Fibroblast of lung (primary cell): ENCODE data around the gene PRPSAP2. TPM values are rescaled to one million over a fixed set of nuclear protein-coding genes. Genes with fewer than 3 reads are reported as not detected.
"Not testable (repeated sequence)": the region's sequence is repeated elsewhere in the genome, so short reads cannot be mapped to it uniquely, and the experiment has no call there.

ENCODE experiments used
- DNase-seq, 2 donors: peaks; one replicate each; pipeline versions ENCODE4 v3.0.0 to v3.0.0-alpha.2; 2010; ENCODE audit warnings: low read depth in 2 of 2
- H2AFZ ChIP-seq: 2 replicates; pipeline ENCODE4 v1.5.1; 2012; ENCODE audit warnings: low read length, control low read depth, inconsistent platforms
- H3K27ac ChIP-seq: 2 replicates; pipeline ENCODE4 v1.5.1; 2011; ENCODE audit warnings: low read length, control low read depth; ENCODE audit not compliant: insufficient read depth
- H3K27me3 ChIP-seq: 2 replicates; pipeline ENCODE4 v1.5.1; 2011; ENCODE audit warnings: mild to moderate bottlenecking, low read length; ENCODE audit not compliant: control insufficient read depth, insufficient read depth
- H3K36me3 ChIP-seq: 2 replicates; pipeline ENCODE4 v1.5.1; 2011; ENCODE audit warnings: low read length; ENCODE audit not compliant: control insufficient read depth, insufficient read depth
- H3K4me1 ChIP-seq: 2 replicates; pipeline ENCODE4 v1.5.1; 2011; ENCODE audit warnings: low read length; ENCODE audit not compliant: control insufficient read depth, insufficient read depth; ENCODE audit errors: extremely low read depth
- H3K4me2 ChIP-seq: 2 replicates; pipeline ENCODE4 v1.5.1; 2011; ENCODE audit warnings: low read length, control low read depth; ENCODE audit not compliant: insufficient read depth; ENCODE audit errors: extremely low read depth
- H3K4me3 ChIP-seq, 4 experiments: fragments of 200-600 bp in 1 of 4; sonication (generic) in 1 of 4; replicated peaks in 1 of 4; 2 replicates each; pipeline ENCODE4 v1.5.1; 2011 to 2016; ENCODE audit warnings: low read length in 4 of 4, low read depth in 3 of 4, mild to moderate bottlenecking in 3 of 4, control low read depth in 2 of 4, inconsistent platforms in 1 of 4, mixed read lengths in 1 of 4; ENCODE audit not compliant: insufficient read depth in 1 of 4; ENCODE audit errors: control extremely low read depth in 1 of 4
- H3K79me2 ChIP-seq: 2 replicates; pipeline ENCODE4 v1.5.1; 2012; ENCODE audit warnings: mild to moderate bottlenecking, low read length, inconsistent platforms; ENCODE audit not compliant: control insufficient read depth, insufficient read depth
- H3K9ac ChIP-seq: 2 replicates; pipeline ENCODE4 v1.5.1; 2011; ENCODE audit warnings: mild to moderate bottlenecking, low read length, control low read depth; ENCODE audit not compliant: insufficient read depth
- H3K9me3 ChIP-seq: 2 replicates; pipeline ENCODE4 v1.5.1; 2012; ENCODE audit warnings: low read depth, low read length; ENCODE audit not compliant: control insufficient read depth, insufficient read depth
- H4K20me1 ChIP-seq: 2 replicates; pipeline ENCODE4 v1.5.1; 2011; ENCODE audit warnings: low read length; ENCODE audit not compliant: control insufficient read depth, insufficient read depth; ENCODE audit errors: extremely low read depth
- EZH2 ChIP-seq: IDR thresholded peaks from 2 replicates; pipeline ENCODE4 v1.5.1; 2012; ENCODE audit warnings: low read length, control low read depth, mild to moderate bottlenecking; ENCODE audit errors: missing control alignments
- polyA plus RNA-seq, 2 donors: library from polyadenylated mRNA; depleted of rRNA in 1 of 2; stranded (reverse) in 1 of 2; unstranded in 1 of 2; fragments of >200 nt; gene quantifications; 2 replicates each; pipeline ENCODE4 v1.2.1, GENCODE V29; 2011 to 2012; ENCODE audit warnings: missing spikeins in 1 of 2
- total RNA-seq: library from RNA; depleted of rRNA; stranded (reverse); fragments of >200 nt; gene quantifications from 2 replicates; pipeline ENCODE4 v1.2.1, GENCODE V29; 2014
- TF ChIP-seq, protein P1 (sequence below), 2 donors: IDR thresholded peaks in 1 of 2; conservative IDR thresholded peaks in 1 of 2; 1 replicate in 1 of 2; 2 replicates in 1 of 2; pipeline ENCODE4 v1.5.1; 2011 to 2012; ENCODE audit warnings: low read length in 2 of 2, control low read depth in 1 of 2, inconsistent platforms in 1 of 2, low read depth in 1 of 2, mild to moderate bottlenecking in 1 of 2

PRPSAP2 gene
- total and polyA plus RNA-seq, 2 donors (not counting 1 experiment from before 2014, with no cell fraction given), result 23.1 to 47.4 TPM

DNA sequence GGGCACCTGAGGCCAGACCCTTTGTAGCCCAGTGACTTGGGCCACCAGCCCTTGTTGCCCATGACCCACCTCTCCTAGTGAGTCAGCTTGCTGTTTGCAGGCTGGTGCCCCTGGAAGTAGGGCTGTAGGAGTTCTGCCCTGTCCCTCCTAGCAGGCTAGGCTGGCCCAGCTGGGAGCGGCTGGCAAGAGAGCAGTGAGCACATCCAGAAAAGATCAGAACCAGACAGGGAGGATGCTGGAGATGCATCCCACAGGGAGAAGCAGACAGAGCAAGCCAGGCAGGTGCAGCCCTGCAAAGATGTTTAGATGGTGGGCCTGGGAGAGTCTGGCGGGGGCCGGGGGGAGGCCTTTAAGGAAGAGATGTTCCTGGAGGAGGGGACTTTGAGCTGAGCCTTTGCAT, 96.4 kb downstream of the PRPSAP2 start:
- no peak overlapping the region for H3K4me2 ChIP-seq
- no peaks in the 10 kb centered on the region for H3K9me3 ChIP-seq
- DNase-seq, result no peak
- no peak overlapping the region for H3K27ac ChIP-seq
- peaks cover 14% of the 10 kb centered on the region for H3K27me3 ChIP-seq
- H3K4me3 ChIP-seq, result no peak overlapping the region
- H3K9ac ChIP-seq, result no peak overlapping the region
- no peak overlapping the region for H2AFZ ChIP-seq
- no peak for TF ChIP-seq EZH2
- TF ChIP-seq, protein P1, sequence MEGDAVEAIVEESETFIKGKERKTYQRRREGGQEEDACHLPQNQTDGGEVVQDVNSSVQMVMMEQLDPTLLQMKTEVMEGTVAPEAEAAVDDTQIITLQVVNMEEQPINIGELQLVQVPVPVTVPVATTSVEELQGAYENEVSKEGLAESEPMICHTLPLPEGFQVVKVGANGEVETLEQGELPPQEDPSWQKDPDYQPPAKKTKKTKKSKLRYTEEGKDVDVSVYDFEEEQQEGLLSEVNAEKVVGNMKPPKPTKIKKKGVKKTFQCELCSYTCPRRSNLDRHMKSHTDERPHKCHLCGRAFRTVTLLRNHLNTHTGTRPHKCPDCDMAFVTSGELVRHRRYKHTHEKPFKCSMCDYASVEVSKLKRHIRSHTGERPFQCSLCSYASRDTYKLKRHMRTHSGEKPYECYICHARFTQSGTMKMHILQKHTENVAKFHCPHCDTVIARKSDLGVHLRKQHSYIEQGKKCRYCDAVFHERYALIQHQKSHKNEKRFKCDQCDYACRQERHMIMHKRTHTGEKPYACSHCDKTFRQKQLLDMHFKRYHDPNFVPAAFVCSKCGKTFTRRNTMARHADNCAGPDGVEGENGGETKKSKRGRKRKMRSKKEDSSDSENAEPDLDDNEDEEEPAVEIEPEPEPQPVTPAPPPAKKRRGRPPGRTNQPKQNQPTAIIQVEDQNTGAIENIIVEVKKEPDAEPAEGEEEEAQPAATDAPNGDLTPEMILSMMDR (conservative IDR thresholded peaks at IDR 0.05 in 1 of 2, IDR thresholded peaks at IDR 0.05 in 1 of 2; ENCODE audit: low read depth in 1 of 2, low read length in 2 of 2), result no peak
- H3K4me1 ChIP-seq, result no peaks in the 10 kb centered on the region
- no peaks in the 10 kb centered on the region for H3K36me3 ChIP-seq
- no peaks in the 10 kb centered on the region for H3K79me2 ChIP-seq
- H4K20me1 ChIP-seq, result no peaks in the 10 kb centered on the region

DNA sequence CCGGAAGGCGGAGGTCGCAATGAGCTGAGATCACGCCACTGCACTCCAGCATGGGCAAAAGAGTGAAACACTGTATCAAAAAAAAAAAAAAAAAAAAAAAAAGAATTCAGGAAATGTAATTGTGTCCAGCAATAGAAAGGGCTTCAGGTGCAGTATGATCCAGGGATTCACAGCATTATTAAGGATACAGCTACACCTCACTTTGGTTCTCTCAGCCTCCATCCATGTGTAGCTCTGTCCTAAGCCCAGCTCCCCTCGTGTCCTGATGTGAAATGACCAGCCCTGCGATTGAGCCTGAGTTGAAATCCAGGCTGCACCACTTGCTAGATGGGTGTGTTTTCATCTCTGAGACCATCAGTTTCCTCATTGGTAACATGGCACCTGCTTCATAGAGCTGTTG, 97.1 kb downstream of the PRPSAP2 start:
- no peak for TF ChIP-seq EZH2
- TF ChIP-seq, protein P1 (conservative IDR thresholded peaks at IDR 0.05 in 1 of 2, IDR thresholded peaks at IDR 0.05 in 1 of 2; ENCODE audit: low read depth in 1 of 2, low read length in 2 of 2), result no peak
- no peak for DNase-seq
- no peak overlapping the region for H3K4me3 ChIP-seq
- H3K27ac ChIP-seq, result no peak overlapping the region
- no peak overlapping the region for H2AFZ ChIP-seq
- H3K36me3 ChIP-seq, result no peaks in the 10 kb centered on the region
- H3K27me3 ChIP-seq, result peaks cover 8% of the 10 kb centered on the region
- no peaks in the 10 kb centered on the region for H3K79me2 ChIP-seq
- no peaks in the 10 kb centered on the region for H3K4me1 ChIP-seq
- no peaks in the 10 kb centered on the region for H3K9me3 ChIP-seq
- no peaks in the 10 kb centered on the region for H4K20me1 ChIP-seq
- H3K9ac ChIP-seq, result no peak overlapping the region
- no peak overlapping the region for H3K4me2 ChIP-seq

- H3K79me2 ChIP-seq, H3K9me3 ChIP-seq, DNase-seq, H3K27ac ChIP-seq, H3K36me3 ChIP-seq, H3K4me3 ChIP-seq, H3K4me1 ChIP-seq, H2AFZ ChIP-seq, H3K9ac ChIP-seq, H4K20me1 ChIP-seq, H3K4me2 ChIP-seq, H3K27me3 ChIP-seq: not testable (repeated sequence)
These were observed 98.1 kb downstream of the PRPSAP2 start for GRCh38 chr17:18956021-18956420.

- no peak for TF ChIP-seq EZH2
- TF ChIP-seq, protein P1 (conservative IDR thresholded peaks at IDR 0.05 in 1 of 2, IDR thresholded peaks at IDR 0.05 in 1 of 2; ENCODE audit: low read depth in 1 of 2, low read length in 2 of 2), result no peak
- H3K4me3 ChIP-seq, result no peak overlapping the region
- H3K27me3 ChIP-seq, result no peaks in the 10 kb centered on the region
- DNase-seq, result no peak
- H3K79me2 ChIP-seq, result no peaks in the 10 kb centered on the region
- H3K9me3 ChIP-seq, result no peaks in the 10 kb centered on the region
- no peaks in the 10 kb centered on the region for H3K4me1 ChIP-seq
- H4K20me1 ChIP-seq, result no peaks in the 10 kb centered on the region
- H3K9ac ChIP-seq, result no peak overlapping the region
- no peak overlapping the region for H3K27ac ChIP-seq
- H2AFZ ChIP-seq, result no peak overlapping the region
- H3K36me3 ChIP-seq, result no peaks in the 10 kb centered on the region
- H3K4me2 ChIP-seq, result no peak overlapping the region
These were observed 98.7 kb downstream of the PRPSAP2 start for GRCh38 chr17:18956581-18956980.
